Measurements from ENCODE around the gene PTP4A2.
"Not testable (repeated sequence)": the region's sequence is repeated elsewhere in the genome, so short reads cannot be mapped to it uniquely, and the experiment has no call there.

Gene PTP4A2

DNA sequence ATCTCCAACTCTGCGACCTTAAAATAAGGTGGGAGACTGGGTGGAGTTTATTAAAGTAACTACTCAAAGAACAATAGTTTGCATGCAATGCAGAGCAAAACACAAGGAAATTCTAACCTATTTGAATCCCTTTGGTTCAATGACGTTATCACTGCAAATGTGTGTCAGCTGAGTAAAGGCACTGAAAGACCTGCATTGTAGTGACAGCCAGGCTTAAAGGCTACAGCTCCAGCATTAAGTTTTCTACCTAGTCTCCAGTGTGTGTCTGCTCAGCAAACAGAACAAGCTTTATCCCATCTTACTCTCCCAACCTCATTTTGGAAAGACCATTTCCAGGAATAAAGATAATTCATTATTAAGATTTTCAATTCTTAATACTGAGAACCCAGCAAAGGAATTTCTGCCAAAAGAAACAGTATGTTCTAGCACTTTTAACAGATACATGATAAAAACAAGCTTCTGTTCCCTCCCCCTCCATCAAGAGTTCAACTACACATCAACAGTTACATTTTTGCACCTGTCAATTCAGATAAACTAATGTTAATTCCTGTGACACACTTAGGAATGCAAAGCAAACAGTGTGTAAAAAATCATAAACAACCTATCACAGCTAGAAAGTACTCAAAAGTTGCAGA, 14.2 kb downstream of the PTP4A2 start:
- no peak for DNase-seq

GRCh38 chr1:31920956-31921355, 17.2 kb downstream of the PTP4A2 start:
- DNase-seq = no peak

DNA sequence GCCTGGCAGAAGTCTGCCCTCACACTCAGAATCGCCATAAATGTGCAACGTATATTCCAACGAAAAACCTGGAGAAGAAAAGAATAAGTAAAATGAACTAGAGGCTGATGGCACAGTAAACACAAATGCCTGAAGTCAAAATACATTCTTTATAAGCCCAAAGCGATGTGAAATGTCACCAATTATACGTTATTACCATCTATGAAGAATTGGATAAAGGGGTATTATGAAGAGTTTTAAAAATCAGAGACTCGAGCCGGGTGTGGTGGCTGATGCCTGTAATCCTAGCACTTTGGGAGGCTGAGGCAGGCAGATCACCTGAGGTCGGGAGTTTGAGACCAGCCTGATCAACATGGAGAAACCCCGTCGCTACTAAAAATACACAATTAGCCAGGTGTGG, 18.6 kb downstream of the PTP4A2 start:
- no peak for DNase-seq

DNA sequence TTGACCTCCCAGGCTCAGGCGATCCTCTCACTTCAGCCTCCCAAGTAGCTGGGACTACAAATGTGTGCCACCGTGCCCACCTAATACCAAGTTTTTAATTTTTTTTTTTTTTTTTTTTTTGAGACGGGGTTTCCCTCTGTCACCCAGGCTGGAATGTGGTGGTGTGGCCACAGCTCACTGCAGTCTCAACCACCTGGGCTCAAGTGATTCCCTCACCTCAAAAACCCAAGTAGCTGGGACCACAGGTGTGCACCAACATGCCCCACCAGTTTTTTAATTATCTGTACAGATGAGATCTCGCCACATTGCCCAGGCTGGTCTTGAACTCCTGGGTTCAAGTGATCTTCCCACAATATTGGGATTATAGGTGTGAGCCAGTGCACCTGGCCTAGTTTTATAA, 22.7 kb downstream of the PTP4A2 start:
- no peak for DNase-seq

GRCh38 chr1:31913968-31914367, 24.2 kb downstream of the PTP4A2 start:
- no peak for DNase-seq

- DNase-seq = no peak
These were observed 25.3 kb downstream of the PTP4A2 start for GRCh38 chr1:31912839-31913239.

GRCh38 chr1:31911994-31912780, 26.0 kb downstream of the PTP4A2 start:
- DNase-seq = no peak

- no peak for DNase-seq
These were observed 27.2 kb downstream of the PTP4A2 start for GRCh38 chr1:31910933-31911332.

DNA sequence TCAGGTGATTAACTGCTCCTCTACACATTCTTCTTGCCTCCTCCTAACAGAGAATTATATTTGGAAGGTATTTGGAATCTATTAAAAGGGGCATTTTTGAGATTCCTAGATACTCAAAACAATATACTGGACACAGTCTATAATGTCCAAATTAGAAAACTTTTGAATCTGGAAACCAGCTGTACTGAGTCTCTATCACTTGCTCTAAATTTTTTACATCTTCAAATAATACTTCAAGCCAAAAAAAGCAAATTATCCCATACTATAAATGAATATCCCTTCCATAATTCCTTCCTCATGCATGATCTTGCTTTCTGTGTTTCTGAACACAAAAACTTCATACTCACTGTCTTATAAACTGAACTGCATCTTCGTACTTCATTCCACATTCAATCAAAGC, 28.5 kb downstream of the PTP4A2 start:
- no peak for DNase-seq

GRCh38 chr1:31906557-31906956, 31.6 kb downstream of the PTP4A2 start:
- DNase-seq = no peak

- DNase-seq = no peak
These were observed 32.5 kb downstream of the PTP4A2 start for GRCh38 chr1:31905681-31906080.

DNA sequence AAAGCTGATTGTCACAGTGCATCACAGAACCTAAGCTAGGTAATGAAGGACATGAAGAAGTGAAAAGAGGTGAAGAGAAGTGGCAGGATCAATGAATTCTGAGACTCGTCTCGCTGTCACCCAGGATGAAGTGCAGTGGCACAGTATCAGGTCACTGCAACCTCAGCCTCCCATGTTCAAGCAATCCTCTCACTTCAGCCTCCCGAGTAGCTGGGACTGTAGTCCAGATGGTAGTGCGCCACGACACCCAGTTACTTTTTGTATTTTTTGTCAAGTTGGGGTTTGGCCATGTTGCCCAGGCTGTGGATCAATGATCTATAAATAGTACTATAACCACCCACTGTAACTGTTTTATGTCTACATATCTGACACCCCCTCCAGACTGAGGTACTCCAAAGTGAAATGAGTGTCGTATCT, 33.1 kb downstream of the PTP4A2 start:
- no peak for DNase-seq

GRCh38 chr1:31904339-31905092, 33.7 kb downstream of the PTP4A2 start:
- DNase-seq = no peak

GRCh38 chr1:31902510-31902860, 35.7 kb downstream of the PTP4A2 start:
- DNase-seq = no peak

DNA sequence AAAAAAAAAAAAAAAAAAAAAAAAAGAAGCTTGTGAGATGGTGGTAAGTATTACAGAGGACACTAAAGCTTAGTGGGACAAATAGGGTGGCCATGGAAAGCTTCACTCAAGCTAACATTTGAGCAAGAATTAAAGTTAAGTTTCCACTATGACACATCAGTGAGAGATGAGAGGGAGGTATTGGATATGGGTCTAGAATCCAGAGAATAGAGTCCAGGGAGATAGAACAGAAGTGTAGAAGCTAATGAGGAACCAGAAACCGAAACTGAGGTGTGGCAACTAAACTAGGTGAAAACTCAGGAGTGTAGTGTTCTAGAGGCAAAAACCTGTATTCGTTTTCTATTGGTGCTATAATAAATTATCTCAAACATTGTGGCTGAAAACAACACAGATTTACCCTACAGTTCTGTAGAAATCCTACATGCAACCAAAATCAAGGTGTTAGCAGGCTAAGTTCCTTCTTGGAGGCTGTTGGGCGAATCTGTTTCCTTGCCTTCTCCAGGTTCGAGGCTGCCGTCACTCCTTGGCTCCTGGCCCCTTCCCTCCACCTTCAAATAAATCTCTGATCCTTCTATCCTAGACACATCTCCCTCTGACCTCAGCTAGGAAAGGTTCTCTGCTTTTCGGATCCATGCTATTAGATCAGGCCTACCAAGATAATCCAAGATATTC, 36.2 kb downstream of the PTP4A2 start:
- DNase-seq = no peak

- no peak for DNase-seq
These were observed 37.4 kb downstream of the PTP4A2 start for GRCh38 chr1:31900790-31901189.

GRCh38 chr1:31897526-31898100, 40.6 kb downstream of the PTP4A2 start:
- no peak for DNase-seq

GRCh38 chr1:31895474-31896198, 42.5 kb downstream of the PTP4A2 start:
- not testable (repeated sequence) for DNase-seq

- DNase-seq = no peak
These were observed 46.9 kb downstream of the PTP4A2 start for GRCh38 chr1:31891280-31891679.

GRCh38 chr1:31888291-31888690, 49.9 kb downstream of the PTP4A2 start:
- DNase-seq = no peak

DNA sequence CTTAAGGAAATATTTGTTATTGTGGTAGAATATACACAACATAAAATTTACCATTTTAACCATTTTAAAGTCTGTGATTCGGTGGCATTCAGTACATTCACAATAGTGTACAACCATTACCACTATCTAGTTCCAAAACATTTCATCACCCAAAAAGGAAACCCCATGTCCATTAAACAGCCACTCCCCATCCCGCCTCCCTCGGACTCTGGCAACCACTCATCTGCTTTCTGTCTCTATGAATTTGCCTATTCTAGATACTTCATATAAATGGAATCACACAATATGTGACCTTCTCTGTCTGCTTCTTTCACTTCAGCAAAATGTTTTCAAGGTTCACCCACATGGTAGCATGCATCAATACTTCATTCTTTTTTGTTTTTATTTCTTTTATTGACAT, 51.3 kb downstream of the PTP4A2 start:
- no peak for DNase-seq

DNA sequence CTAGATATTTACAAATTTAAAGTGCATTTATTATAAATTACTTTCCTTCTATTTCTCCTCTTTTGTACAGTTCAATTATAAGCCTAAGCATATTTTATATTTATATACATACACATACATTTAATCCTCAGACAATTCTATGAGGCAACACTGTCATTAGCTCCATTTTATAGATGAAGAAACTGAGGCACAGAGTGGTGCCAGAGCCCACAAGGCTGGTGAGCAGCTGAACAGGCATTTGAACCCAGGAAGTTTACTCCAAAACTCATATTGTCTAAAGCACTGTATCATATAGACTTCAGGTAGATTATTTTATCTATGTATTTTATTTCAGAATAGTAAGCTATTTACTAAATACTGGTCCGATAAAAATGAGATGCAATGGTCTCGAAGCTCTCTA, 52.3 kb downstream of the PTP4A2 start:
- no peak for DNase-seq
